Stimulated activated CD8-positive, alpha-beta memory T cell treated with anti-CD3 and anti-CD28 coated beads, Interleukin-12 subunit alpha, Interleukin-12 subunit beta, amount 100 ng/mL, for 24 hours (primary cell): ENCODE results near the gene BOC.

ENCODE experiments used
- DNase-seq: peaks from one replicate; pipeline ENCODE4 v3.0.0-alpha.2; 2020; ENCODE audit errors: extremely low read depth

Gene BOC

DNA sequence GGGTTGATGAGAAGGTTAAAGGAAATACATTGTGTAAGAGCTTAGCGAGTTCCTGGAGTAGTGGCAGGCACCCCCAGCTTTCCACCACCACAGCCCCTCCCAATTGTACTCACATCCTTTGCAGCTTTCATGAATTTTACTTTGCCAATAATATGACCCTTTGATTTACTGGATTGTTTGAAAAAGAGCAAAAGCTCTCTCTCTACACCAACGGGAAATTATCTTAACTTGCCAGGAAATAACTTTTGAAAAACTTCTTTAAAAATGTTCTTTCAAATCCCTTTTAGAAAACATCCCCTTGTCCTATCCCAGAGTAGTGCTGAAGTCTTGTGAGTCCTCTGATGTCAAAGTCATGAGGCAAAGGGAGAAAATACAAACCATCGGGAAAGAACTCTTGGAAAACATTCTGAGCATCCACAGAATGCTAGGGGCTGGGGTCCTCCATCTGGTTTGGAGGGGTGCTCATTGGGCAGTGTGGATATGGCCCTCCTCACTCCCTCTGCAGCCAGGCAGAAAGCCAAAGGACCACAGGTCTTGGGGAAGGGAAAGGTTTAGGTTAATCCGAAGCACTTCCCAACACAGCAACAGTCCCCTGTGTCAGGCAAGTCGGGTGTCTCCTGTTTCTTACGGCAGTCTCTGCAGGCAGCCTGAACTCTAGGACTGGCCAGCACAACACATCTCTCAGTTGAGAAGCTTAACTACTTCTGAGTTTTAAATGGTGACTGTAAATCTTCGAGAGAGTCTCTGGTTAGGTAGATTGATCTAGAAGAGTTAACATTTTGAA, 36.5 kb downstream of the BOC start:
- no peak for DNase-seq

DNA sequence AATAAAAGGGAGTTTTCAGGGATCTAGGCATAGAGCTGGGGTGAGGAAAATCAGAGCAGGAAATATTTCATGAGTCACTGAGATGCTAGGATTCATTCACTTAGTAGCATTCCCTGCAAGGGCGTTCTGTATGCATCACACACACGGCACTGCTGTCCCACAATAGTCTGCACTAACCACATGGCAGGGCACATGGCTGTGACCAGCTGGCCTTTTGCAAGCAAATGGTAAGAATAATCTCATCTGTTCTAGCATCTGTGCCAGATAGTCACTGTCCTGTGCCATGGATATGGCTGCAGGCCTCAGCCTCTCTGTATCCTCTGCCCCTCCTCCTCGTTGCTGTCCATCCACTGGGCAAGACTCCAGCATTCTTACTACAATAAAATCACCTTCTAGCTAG, 37.8 kb downstream of the BOC start:
- no peak for DNase-seq

DNA sequence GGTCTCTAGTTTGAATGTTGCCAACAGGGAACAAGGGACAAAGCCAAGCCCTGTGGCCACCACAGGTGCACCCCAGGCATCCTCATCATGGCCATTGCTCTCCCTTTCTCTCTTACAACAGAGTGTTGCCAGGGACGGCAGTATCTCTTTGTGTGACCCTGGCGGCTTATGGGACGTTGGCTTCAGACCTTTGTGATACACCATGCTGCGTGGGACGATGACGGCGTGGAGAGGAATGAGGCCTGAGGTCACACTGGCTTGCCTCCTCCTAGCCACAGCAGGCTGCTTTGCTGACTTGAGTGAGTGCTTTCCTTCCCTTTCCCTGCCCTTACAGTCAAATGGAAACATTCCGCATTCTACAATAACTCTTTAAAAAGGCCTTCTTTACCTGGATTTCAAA, 38.2 kb downstream of the BOC start:
- no peak for DNase-seq

DNA sequence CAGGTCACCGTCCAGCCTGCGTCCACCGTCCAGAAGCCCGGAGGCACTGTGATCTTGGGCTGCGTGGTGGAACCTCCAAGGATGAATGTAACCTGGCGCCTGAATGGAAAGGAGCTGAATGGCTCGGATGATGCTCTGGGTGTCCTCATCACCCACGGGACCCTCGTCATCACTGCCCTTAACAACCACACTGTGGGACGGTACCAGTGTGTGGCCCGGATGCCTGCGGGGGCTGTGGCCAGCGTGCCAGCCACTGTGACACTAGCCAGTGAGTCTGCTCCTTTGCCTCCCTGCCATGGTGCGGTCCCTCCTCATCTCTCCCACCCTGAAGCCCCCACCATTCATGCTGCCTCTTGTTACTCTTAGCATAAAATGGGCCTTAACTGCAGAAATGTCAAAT, 39.2 kb downstream of the BOC start:
- no peak for DNase-seq

DNA sequence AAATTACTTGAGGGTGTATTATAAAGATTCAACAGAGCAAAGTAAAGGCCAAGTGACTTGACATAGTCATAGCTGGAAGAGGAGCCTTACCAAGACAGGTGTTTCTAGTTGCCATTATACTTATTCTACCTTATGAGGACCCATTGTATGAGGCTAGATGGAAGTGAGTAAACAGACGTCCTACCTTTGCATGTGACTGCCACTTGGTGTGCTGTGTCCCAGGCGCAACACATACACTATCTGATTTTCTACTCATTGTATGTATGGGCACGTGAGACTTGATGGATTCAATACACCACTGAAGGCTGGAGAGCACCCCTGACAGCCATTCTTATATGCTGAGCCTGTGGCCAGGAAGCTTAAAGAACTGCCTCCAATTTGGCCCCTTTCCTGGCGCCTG, 40.5 kb downstream of the BOC start:
- DNase-seq: no peak

DNA sequence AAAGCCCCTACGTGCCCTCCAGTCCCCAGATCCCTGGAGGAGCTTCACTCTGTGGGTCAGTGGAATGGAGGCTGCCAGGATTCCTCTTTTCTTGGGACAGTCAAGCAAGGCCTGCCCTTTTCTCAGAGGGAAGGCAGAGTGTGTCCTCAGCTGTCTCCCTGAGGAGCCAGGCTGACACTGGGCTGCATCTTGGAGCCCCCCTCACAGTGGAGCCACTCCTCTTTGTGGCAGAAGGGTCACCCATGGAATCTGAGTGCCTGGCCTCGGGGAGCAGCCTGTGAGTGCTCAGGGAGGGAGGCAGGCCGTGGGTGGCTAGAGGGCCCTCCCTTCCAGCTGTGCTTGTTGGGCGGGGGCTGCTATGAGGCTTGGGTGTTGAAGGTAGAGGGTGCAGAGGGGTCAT, 41.2 kb downstream of the BOC start:
- DNase-seq: no peak

DNA sequence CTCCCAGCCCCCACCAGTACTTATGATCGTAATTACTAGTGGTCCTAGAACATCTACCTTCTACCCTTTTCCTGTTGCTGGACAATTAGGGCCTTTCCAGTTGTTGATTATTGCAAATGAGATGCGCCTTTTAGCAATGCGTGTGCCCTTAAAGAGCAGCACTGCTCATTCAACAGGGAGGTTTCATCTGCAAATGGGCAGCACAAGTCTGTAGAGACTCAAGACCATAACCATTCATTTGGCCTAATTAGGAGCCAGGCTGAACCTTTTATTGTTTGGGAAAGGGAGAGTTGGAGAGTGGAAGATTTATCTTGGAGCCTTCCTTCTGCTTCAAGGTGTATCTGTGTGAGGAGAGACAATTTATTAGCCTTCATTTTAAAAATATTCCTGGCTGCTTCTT, 42.3 kb downstream of the BOC start:
- DNase-seq: no peak

DNA sequence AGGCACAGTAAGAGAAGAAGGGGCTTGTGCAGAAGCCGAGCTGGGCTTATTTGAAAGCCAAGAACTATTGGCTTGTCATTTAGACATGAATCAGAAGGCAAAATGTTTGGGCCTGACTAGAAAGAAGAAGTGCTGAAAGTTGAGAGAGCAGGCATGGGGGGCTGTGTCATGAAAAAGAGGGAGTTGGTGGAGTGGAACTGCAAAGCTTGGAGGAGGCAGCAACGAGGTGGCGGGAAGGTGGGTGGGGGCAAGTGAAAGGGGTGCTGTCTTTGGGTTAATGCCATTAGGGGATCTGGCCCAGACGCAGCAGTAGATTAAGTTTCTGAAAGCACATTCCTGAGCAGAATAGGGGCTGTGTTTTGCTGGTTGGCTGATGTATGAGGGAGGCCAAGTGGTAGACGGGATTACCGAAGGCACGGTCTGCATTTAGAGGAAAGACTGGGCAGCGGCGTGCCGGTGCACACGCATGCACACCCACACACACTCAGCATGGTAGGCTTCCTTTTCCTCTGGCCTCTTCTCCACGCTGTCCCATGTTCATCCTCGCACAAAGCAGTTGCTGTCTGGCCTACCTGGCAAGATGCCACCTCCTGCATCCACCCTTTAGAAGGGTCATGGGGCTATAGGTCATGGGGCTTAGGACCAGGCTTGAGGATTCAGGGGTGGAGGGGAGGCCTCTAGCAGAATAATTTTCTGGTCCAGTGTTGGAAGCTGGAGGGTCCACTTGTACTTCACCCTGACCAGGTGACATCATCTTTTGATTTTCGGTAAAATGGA, 43.0 kb downstream of the BOC start:
- no peak for DNase-seq

DNA sequence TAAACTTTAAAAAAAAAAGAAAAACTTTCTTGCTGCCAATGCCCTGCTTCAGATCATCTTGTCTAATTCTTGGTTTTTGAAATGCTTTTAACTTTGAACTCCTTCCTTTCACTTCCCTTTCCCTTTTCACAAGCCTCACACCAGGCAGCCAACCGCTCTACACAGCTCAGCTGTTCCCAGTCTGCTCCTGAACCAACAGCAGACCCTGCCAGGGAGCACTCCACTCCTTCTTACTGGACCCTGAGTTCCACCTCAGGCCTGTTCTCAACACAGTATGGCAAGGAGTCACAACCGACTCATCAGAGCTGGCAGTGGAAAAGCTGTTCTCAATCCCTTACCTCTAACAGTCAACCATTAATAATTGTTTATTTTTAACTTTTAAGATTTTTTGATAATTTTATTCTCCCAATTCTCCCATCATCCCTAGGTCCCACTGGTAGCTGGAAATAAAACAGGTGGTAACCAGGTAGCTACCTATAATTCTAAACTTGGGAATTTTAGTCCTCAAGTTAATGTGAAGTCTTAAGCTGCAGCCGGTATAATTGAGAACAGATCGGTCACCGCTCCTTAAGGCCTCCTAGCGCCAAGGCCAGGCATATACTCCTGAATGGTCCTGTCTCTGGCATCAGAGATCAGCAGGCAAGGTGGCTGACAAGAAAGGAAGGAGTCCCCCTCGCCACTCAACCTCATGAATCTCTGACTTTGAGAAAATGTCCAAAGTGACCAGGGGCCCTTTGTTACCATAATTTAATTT, 43.9 kb downstream of the BOC start:
- DNase-seq: no peak

DNA sequence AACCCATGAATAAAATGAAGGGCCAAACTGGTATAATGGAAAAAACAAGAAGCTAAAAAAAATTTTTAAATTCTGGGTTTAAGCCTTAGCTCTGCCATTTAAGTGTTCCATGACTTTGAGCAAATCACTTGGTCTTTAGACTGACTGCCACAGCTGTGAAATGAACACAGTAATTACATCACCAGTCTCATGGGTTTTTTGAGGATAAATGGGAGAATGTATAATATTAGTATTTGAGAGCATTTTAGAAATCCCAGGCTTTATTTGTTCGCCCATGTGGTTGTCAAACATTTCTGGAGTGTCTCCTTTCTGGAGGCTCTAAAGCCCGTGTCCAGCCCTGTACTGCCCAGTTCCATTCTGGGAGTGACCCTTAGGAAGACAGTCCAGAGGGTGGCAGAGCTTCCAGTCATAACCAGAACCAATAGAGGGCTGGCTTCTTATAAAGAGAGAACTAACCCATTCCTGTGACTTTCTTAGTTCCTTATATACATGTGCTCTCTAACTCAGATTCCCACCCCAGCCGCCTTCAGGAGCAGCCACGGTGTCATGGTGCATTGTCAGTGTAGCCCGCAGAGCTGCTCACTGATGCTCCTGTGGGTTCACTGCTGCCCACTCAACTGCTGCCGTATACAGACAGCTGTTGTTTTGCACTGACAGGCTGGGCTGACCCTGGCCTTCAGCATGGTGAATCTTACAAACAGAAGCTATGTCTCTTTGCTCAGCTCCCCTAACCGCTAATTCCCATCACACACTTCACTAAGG, 44.7 kb downstream of the BOC start:
- DNase-seq: no peak

DNA sequence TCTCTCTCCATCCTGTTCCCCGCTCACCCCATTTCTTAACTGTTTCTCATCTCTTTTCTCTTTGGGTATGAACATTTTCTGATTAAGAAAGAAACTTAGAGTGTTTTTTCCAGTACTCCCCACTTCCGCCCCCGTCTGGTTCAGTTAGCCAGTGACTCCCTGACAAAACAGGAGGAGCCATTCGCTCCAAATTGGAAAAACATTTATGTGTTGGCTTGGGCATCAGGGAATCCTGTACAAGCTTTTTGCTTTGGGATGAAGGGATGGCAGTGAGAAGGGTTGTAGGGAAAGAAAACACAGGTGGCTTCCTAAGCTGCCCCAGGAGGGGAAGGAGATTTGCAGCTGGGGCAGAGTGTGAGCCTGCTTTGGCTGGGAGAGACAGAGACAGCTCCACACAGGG, 47.0 kb downstream of the BOC start:
- DNase-seq: no peak

DNA sequence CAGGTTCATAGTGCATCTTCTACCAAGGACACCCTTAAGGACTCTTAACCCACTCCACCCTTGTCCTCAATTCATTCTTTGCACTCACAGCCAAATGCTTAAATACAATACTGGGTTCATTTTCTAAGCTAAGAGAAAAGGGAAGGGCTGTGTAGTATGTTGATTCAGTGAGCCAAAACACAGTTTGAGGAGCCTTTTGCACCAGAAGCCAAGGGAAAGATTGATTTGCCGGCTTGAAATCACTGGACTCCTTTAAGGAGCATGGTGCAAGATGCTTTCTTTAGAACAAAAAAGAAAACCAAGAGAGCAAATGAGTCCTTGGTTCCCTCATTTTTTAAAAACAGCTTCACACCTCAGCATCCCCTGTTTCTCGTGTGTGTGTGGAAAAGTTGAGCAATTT, 47.8 kb downstream of the BOC start:
- DNase-seq: no peak

DNA sequence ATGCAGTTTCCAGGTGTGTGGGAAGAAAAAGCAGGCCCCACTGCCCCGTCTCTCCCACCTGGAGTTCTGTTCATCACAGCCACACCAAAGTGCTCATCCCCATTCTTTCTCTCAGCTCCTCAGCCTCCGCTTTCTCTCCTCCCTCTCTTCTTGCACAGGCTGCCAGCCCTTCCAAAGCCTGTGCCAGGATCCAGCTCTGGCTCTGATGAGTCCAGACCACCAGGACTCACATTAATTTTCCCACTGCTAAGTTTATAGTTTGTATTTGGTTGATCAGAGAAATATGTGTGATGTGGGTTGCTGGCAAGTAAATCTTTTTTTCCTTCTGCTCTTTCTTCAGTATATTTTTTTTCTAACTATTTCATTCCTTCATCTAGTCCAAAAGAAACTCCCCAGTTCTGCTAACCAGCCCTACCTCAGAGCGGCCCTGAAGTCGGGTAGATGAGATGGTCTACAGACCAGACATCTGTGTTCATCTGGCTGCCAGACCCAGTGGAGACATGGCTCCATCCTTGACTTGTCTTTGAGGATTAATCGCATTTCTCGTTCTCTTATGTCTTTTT, 49.8 kb downstream of the BOC start:
- no peak for DNase-seq

DNA sequence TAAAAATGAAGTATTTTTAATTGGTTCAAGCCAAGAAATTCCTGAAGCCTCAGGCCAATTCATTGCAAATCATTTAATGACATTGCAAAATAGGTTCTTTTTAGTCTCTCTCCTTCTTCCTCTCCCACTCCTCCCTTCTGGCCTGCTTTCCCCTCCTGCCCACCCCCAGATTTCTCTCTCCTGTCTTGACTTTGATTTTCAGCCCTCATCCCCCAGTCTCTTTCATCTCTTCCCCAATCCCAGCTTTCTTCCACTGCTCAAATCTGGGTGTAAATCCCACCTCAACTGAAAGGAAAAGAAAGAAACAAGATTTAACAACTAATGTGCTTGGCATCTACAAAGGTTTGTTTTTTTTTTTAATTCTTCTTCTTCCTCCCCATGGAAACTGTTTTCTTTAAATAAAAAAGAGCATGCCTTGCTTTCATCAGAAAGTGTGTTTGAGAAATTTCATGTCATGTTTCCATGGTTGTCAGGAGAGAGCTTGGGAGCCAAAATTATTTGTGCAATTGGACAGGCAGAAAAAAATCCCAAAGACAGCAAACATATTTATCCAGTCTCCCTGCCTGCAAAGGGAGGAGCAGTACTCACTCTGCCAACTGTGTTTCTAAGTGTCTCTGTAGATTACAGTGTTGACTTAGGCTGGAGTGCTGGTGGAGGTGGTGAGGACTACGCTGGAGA, 50.4 kb downstream of the BOC start:
- DNase-seq: no peak

DNA sequence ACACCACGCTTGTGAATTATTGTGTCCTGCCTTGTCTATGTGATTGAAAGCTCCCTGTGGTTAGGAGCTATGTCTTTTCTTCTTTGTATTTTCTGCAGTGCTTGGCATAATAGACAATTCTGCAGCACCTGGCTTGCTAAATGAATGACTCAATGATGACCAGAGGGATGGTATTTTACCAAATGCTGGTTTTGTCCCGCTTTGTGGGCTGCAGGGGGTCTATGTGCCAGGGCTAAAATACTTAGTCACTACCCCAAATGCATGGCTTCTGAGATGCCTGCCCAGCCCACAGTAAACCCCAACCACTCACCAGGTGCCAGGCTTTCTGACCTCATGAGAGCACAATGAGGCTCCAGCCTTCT, 50.9 kb downstream of the BOC start:
- DNase-seq: no peak

DNA sequence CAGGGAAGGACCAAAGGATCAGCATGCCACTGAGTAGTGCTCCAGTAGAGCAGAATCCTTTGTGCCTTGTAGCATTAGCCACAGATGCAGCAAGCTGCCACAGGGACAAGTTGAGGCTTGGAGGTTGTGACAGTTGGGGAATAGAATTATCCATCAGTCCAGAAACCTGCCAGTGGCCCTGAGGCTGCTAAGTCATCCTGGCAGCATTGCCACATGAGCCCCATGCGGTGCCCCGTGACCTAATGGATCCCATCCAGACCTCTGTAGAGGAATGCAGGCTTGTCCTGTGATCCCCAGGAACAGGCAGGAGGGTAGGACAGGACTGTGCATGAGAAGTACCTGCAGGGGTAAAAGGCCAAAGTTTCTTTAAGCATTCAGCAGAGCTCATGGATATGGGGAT, 51.7 kb downstream of the BOC start:
- DNase-seq: no peak

DNA sequence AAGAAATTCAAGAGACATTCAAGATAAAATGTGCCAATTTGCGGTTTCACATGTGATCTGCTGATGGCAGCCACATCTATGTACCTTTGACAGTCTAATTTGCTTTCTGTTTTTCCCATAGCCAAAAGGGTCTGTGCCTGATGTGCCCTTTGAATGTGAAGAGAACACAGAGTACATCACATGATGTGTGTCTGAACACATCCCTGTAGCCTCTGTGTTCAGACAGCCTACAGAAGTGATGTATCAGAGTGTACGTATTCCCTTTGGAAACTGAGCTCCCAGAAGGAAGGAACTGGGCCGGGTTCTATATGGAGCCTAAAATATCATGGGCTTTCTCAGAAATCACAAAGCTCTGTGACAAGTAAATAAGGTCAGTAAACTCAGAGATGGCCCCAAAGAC, 52.4 kb downstream of the BOC start:
- DNase-seq: no peak

DNA sequence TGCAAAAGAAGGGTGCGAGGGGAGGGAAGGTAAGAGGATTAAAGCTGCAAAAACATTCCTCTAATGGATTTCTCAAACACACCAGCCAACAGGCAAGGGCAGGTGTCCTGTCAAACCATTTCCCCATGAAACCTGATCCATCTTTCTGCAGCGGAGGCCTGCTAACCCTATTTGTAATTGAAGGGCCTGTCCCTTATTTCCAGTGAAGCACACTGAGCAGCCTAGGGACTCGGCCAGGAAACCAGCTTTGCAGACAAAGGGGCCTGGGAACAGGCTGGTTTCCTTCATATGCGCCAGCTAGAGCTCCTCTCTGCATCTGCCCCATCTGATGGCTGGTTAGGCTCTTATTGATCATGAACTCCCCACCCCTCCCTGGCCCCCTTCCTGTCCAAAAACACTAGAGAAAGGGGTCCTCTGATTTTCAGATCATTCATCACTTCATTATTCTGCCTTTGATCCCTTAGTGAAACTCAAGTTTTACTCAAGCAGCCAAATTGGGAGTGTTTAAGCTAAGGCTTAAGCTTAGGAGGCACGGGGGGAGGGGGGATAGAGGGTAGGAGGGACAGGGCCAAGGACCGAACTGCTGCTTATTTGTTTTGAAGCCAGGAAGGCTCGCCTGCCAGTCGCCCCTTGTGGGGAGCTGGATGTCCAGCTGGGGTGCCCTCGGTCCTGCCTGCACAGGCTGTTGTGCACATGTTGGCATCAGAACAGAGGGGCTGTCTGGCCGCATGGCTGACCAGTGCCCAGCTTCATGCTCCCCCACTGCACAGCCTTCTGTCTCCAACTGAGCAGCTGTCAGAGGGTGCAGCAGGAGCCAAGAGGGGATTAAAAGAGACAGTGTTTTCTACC, 53.1 kb downstream of the BOC start:
- no peak for DNase-seq

DNA sequence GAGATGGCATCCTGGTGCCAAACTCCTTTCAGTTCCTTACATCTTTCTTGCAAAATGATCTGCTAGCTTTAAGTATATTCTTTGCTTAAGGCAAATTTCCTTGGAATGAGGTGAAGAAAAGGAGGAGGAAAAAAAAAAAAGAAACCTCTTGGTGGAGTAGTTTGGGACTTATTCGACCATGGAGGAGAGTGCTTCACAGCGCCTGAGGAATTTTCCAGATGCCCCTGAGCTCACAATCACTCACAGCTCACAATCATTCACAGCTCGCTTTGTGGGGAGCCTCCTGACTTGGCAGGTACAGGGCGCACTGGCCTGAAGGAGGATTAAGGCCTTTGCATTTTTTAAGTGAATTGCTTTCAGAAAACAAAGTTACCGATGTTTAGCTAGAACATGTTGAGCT, 53.9 kb downstream of the BOC start:
- no peak for DNase-seq

DNA sequence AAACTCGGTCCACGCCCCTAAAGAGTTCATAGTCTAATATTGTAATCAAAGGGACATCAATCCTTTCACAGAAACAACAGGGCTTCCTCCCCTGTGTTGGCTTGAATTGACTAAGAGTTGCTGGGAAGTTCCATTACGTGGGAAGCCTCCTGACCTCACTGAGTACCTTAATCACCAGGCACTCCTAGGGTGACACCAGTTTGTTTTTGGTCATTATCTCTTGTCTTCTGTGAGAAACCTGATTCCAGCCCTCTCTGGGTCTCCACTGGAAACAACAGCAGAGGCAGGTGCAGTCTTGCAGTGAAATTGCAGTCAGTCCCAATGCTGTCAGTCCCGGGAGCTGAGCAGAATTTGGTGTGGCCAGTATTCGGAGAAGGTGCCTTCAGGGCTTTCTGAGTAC, 55.4 kb downstream of the BOC start:
- no peak for DNase-seq
